GM12878 (cell line): ENCODE results near the gene DAPK2.

Source experiments
- CTCF ChIP-seq, 3 experiments: IDR thresholded peaks in 2 of 3; conservative IDR thresholded peaks in 1 of 3; 2 replicates each; pipeline ENCODE4 v1.5.1; 2011; ENCODE audit warnings: low read depth in 3 of 3, low read length in 3 of 3, mild to moderate bottlenecking in 3 of 3, control low read depth in 2 of 3, moderate library complexity in 2 of 3, inconsistent platforms in 1 of 3, mixed read lengths in 1 of 3; ENCODE audit not compliant: control insufficient read depth in 2 of 3, insufficient read depth in 1 of 3; ENCODE audit errors: extremely low read depth in 1 of 3
- TF ChIP-seq, protein P1 (sequence below): IDR thresholded peaks from 2 replicates; pipeline ENCODE4 v1.6.1; 2012; ENCODE audit warnings: low read depth, low read length, improper control_type of control experiment

DNA sequence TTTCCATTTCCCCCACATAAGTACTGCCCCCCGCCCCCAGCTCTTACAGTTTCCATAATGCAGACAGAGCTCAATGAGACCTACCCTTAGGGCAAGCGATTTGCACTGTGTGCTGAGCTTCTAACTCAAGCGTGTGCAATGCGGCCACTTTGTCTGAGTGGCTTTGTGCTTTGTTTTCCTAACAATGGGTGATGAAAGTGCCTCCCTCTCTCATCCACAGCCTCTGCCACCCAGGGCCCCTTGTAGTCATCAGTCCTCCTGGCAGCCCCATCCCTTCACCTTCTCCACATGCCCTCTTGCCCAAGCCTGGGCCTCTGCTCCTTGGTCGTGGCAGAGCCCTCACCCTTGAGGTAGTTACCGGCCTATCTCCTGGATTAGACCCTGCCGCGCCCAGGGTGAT lies 17.2 kb downstream of the DAPK2 start:
- TF ChIP-seq CTCF (IDR thresholded peaks at IDR 0.05 in 2 of 3, conservative IDR thresholded peaks at IDR 0.05 in 1 of 3; ENCODE audit: control insufficient read depth in 2 of 3, extremely low read depth in 1 of 3, insufficient read depth in 1 of 3, low read depth in 3 of 3, low read length in 3 of 3), result no peak
- TF ChIP-seq, protein P1, sequence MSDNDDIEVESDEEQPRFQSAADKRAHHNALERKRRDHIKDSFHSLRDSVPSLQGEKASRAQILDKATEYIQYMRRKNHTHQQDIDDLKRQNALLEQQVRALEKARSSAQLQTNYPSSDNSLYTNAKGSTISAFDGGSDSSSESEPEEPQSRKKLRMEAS, result no peak
